GM12891 (cell line): ENCODE measurements around the gene ZNF587B.
"Not testable (repeated sequence)": the region's sequence is repeated elsewhere in the genome, so short reads cannot be mapped to it uniquely, and the experiment has no call there.

ENCODE experiments used
- DNase-seq: peaks from one replicate; pipeline ENCODE4 v3.0.0; 2011; ENCODE audit warnings: low spot score; ENCODE audit not compliant: insufficient read length
- FAIRE-seq: peaks from 2 replicates; lab custom pipeline; 2011; peaks lifted over from hg19 to GRCh38; lab: Jason Lieb, UNC
- PAX5 ChIP-seq: IDR thresholded peaks from 2 replicates; pipeline ENCODE4 v1.6.1; 2011; ENCODE audit warnings: low read length, moderate library complexity, mild to moderate bottlenecking; ENCODE audit not compliant: insufficient read depth, severe bottlenecking
- POLR2A ChIP-seq: IDR thresholded peaks from 2 replicates; pipeline ENCODE4 v1.6.1; 2011; ENCODE audit warnings: low read depth, low read length, control low read depth
- POLR2AphosphoS5 ChIP-seq: IDR thresholded peaks from 2 replicates; pipeline ENCODE4 v1.6.1; 2011; ENCODE audit warnings: low read depth, low read length, control low read depth
- POU2F2 ChIP-seq: IDR thresholded peaks from 2 replicates; pipeline ENCODE4 v1.6.1; 2011; ENCODE audit warnings: low read depth, mild to moderate bottlenecking, control low read depth, low read length, moderate library complexity
- SPI1 ChIP-seq: IDR thresholded peaks from 2 replicates; pipeline ENCODE4 v1.6.1; 2011; ENCODE audit warnings: low read depth, low read length, control low read depth
- TAF1 ChIP-seq: IDR thresholded peaks from 2 replicates; pipeline ENCODE4 v1.6.1; 2011; ENCODE audit warnings: low read depth, low read length, control low read depth

Gene ZNF587B

DNA sequence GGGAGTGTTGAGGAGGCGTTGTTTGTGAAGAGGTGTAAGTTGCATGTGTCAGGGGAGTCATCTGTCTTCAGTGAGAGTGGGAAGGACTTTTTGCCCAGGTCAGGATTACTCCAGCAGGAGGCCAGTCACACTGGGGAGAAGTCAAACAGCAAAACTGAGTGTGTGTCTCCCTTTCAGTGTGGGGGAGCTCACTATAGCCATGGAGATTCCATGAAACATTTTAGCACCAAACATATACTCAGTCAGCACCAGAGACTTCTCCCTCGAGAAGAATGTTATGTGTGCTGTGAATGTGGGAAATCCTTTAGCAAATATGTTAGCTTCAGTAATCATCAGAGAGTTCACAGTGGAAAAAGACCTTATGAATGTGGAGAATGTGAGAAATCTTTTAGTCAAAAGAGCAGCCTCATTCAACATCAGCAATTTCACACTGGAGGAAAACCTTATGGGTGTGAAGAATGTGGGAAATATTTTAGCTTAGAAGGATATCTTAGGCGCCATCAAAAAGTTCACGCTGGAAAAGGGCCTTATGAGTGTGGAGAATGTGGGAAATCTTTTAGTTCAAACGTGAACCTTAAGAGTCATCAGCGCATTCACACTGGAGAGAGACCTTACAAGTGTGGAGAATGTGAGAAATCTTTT, 11.1 kb downstream of the ZNF587B start:
- FAIRE-seq, result no peak
- TF ChIP-seq POLR2A (no peak), POU2F2 (no peak), SPI1 (no peak), TAF1 (no peak), PAX5 (no peak), POLR2AphosphoS5 (no peak)

DNA sequence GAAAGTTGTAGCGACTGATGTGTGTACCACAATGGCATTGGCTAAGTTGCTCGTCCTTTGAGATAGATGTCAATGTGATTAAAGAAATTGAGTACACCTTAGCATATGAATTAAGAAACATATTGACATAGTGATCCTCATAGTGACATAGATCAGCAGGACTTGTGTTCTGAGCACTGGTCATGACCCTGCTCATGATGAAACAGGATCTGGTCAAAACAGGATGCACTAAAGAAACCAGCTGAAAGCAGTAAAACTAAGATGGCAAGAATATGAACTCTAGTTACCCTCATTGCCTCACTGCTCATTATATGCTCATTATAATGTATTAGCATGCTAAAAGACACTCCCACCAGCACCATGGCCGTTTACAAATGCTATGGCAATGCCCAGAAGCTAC, 17.1 kb downstream of the ZNF587B start:
- not testable (repeated sequence) for FAIRE-seq, DNase-seq

More for the DNA sequence above, 11.1 kb downstream of the ZNF587B start:
- DNase-seq, result no peak

DNA sequence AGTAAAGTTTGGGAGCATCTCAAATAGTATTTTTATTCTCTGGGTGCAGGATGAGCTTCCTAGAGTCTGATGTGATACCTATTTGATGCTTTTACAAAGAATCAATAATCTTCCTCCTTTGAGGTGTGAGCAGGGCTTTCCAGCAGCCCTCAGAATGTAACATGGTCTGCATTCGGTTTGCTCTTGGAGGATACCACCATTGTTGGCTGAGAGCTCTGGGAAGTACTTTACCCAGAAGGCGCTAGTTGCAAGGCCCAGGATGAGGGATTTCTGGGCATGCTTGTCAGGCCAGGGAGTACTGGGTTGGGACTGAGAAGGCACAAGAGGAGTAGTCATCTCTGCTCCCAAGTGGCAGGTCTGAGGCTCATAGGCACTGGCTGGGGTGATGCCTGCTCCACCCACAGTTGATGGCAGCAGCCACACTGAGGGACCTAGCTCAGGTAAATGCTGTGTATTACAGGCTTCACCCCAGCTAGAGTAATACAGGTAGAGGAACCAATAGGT, 19.1 kb downstream of the ZNF587B start:
- not testable (repeated sequence) for FAIRE-seq, DNase-seq

DNA sequence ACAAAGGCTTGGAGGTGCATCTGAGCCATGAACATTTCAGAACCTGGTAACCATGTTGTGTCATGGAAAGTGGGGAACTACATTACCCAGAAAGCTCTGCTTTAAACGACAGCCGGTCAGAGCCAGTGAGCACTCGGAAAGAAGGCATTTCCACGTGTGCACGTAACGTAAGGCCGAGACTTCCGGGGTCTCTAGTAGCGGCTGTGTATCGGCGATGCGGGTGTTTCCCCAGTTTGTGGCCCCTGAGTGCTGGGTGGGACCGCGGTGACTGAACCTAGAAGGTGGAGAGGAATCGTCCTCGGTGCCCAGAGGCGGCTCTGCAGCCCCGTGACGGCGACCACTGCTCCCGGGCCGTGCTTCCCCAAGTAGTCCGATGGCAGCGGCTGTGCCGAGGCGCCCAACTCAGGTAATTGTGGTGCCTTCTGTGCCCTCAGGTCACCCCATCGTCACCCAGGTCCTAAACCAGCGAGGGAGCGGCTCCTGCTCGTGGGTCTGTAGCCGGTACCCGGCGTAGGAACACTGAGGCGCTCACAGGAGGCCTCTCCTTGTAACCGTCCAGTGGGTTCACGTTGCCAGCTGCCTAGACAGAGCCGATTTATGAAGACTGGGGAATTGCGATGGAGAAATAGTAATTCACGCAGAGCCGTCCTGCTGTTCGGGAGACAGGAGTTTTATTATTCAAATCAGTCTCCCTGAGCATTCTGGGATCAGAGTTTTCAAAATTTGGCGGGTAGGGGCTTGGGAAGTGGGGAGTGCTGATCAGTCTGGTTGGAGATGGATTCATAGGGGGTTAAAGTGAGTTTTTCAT, 19.8 kb downstream of the ZNF587B start, which contains the start of gene ZNF587:
Gene ZNF587 (plus strand): TSS at position 194 of the 808 bp plus-strand sequence. CDS start 180 bp downstream, at position 374.
- FAIRE-seq, result peak; percentile 98
- peak; percentile 72 for TF ChIP-seq POLR2A
- TF ChIP-seq TAF1, result 0 out of 2 replicates have a peak, but pooled peaks have one; percentile 13
- TF ChIP-seq POLR2AphosphoS5, result peak; percentile 79
- peak; percentile 53 for DNase-seq

DNA sequence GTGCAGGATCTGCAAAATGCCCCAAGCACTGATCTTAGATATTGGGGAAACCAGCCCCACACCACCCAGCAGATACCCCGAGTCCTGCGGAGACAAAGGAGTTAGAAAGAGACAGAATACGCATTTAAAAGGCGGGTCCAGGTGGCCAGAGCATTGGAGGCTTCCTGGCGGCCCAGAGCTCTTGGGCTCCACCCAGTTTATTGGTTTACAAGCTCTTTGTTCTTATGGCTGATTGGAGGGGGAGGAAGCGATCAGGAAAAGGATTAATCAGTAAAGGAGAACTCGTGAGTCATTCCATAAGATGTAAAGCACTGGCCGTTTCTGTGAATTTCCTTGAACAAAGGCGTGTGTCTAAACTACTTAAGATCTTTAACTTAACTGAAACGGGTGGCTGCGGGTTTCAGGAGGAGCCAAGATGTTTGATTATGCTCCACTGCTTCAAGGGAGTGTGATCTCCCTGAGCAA, 20.5 kb downstream of the ZNF587B start:
- DNase-seq (no peak), FAIRE-seq (no peak)
- TF ChIP-seq POU2F2, result no peak
- TF ChIP-seq POLR2A, result no peak
- TF ChIP-seq POLR2AphosphoS5, result no peak
- TF ChIP-seq SPI1, result no peak
- TF ChIP-seq PAX5, result no peak
- no peak for TF ChIP-seq TAF1

DNA sequence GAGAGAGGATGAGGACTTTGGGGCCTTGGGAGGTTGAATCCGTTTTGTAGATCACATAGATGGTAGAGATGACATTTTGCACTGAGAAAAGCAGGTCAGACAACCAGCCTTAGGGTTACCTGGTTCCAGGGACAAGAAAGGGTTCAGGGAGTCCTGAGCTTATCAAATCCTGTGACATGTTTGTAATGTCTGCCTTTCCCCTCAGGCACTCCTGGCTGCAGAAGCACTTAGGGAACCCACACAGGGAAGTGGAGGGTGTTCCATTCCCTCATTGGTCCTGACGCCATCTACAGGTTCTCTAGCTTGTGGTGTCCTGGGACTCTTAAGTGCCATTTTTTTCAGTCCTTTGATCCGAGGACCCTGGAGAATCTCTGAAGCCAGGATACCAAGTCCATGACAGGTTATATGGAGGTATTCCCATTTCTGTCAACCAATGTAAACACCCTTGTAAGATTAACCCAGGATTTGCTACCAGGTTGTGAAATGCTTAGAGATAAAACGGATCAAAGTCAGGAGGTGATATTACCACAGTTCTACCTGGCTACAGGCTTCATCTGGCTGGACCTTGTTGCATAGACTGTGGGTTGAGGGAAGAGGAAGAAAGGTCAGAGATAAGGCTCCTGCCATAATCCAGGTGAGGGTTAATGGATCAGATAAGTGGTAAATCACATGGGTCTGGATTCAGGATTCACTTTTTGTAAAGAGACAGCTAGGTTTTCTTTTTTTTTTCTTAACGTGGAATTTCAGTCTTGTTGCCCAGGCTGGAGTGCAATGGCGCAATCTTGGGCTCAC, 21.9 kb downstream of the ZNF587B start:
- DNase-seq, FAIRE-seq: not testable (repeated sequence)

DNA sequence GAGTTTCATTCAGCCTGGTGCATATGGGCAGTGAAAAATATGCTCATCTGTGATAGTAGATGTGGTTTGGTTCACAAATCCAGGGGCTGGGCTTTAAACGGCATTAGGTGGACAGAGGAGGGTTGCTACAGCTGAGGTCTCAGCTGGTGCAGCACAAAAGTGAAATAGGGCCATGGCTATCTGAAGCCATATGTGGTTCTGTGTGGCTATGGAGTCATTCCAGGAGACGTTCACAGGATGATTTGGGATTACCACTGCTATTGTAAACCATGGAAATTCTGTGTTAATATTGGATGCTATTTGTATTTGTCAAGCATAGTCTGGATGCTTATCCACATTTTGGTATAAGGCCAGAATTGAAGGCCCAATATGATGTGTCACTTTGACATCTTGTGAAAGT, 24.0 kb downstream of the ZNF587B start:
- FAIRE-seq, DNase-seq: not testable (repeated sequence)

DNA sequence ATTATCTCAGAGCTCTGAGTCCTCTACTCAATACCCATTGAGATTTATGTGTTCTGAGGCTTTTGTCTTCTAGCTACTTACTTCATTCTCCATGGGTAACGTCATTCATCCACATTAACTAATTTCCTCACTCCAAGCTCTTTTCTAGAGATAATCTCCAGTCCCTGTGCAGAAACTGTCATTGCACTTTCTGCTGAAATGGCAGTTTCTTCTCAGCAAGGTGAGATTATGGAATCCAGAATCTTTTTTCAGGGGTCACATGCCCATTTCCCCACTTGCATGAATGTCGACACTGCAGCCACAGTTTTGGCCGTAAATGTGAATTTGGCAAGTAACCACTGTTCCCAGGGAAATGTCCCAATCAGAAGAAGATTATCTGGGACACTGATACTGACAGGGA, 32.3 kb downstream of the ZNF587B start:
- FAIRE-seq, DNase-seq: not testable (repeated sequence)

DNA sequence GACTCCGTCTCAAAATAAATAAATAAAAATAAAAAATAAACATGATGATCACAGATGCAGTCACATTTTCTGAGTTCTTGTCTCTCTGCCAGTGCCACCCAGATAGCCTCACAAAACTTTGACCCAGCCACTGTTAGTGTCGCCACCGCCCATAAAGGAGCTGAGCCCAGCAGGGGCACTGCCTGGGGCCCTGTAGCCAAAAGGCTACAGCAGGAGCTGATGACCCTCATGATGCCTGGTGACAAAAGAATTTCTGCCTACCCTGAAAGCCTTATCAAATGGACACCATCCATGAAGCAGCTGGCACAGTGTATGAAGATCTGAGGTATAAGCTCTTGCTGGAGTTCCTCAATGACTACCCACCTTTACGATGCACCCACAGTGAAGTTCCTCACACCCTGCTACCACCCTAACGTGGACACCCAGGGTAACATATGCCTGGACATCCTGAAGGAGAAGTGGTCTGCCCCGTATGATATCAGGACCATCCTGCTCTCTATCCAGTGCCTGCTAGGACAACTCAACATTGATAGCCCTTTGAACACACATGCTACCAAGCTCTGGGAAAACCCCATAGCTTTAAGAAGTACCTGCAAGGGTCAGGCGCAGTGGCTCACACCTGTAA, 37.9 kb downstream of the ZNF587B start:
- no peak for DNase-seq
- FAIRE-seq, result no peak
- no peak for TF ChIP-seq POLR2A
- peak; percentile 36; the same call in 1 of the 2 replicates for TF ChIP-seq POU2F2
- no peak for TF ChIP-seq PAX5
- no peak for TF ChIP-seq SPI1
- peak; percentile 55; the same call in 1 of the 2 replicates for TF ChIP-seq POLR2AphosphoS5
- no peak for TF ChIP-seq TAF1

DNA sequence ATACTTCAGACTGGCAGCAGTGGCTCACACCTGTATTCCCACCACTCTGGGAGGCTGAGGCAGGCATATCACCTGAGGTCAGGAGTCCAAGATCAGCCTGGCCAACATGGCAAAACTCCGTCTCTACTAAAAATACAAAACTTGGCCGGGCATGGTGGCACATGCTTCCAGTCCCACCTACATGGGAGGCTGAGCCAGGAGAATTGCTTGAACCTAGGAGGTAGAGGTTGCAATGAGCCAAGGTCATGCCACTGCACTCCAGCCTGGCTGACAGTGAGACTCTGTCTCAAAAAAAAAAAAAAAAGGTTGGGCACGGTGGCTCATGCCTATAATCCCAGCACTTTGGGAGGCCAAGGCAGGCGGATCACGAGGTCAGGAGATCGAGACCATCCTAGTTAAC, 39.6 kb downstream of the ZNF587B start:
- not testable (repeated sequence) for DNase-seq, FAIRE-seq
- TF ChIP-seq POLR2A, result 0 out of 2 replicates have a peak, but pooled peaks have one; percentile 9

DNA sequence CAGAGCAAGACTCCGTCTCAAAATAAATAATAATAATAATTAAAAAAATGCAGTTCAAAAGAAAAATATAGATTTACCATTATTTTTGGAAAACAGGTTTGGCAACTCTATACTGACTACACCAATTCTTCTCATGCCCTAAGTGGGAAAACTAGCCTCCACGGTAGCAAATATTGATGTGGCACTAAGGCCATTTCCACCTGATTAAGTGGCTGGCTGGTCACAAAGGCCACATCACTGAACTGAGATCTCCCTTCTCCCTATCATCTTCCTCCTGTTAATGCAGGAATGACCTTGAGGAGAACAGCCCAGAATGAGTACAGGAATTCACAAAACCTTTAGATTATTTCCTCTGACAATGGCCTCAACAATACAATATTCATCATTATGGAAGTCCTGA, 40.1 kb downstream of the ZNF587B start:
- FAIRE-seq, result no peak
- no peak for DNase-seq
- no peak for TF ChIP-seq TAF1
- TF ChIP-seq POLR2A, result no peak
- TF ChIP-seq POLR2AphosphoS5, result no peak
- TF ChIP-seq POU2F2, result no peak
- TF ChIP-seq SPI1, result no peak
- TF ChIP-seq PAX5, result no peak
